ENCODE data around the gene MLLT6. TPM values are rescaled to one million over a fixed set of nuclear protein-coding genes. Genes with fewer than 3 reads are reported as not detected.

The MLLT6 gene
- total and polyA plus RNA-seq, 2 of the 13 experiments (the other 11 are each of a cell fraction or from before 2014, with no cell fraction given) = 50.7 to 69.5 TPM

DNA sequence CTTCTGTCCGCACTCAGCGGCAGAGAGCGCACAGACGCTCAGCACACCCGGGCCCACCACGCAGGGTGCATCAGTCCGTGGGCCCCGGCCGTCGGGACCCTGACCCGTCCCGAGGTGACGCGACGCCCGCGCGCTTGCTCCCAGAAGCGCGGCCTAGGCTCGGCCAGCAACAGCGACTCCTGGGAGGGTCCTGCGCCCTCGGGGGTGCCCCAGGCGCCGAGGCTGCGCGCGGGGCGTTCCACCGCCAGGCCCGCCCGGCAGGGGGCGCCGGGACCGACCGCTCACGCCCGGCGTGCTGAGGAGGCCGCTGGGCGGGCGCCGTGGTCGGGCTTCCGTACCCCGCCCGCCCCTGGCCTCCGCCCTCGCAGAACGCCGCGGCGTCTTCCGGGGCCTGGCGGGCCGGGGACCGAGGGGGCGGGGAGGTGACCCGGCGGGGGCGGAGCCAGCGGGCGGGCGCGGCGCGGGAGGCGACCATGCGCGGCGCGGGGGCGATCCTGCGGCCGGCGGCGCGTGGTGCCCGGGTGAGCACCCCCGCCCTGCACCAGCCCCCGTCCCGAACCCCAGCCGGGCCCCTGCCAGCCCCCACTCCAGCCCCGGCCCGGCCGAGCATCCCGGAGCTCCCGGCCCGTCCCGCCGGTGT lies 24.9 kb downstream of the MLLT6 start, which contains the start of gene CISD3 (continued):
- TF ChIP-seq ZNF207 (IDR thresholded peaks at IDR 0.05; ENCODE audit: borderline replicate concordance) = no peak
- no peak; the same call in 1 of the 2 replicates for TF ChIP-seq RELA (CRISPR knock-in tag; IDR thresholded peaks at IDR 0.05)
- TF ChIP-seq, protein P1, sequence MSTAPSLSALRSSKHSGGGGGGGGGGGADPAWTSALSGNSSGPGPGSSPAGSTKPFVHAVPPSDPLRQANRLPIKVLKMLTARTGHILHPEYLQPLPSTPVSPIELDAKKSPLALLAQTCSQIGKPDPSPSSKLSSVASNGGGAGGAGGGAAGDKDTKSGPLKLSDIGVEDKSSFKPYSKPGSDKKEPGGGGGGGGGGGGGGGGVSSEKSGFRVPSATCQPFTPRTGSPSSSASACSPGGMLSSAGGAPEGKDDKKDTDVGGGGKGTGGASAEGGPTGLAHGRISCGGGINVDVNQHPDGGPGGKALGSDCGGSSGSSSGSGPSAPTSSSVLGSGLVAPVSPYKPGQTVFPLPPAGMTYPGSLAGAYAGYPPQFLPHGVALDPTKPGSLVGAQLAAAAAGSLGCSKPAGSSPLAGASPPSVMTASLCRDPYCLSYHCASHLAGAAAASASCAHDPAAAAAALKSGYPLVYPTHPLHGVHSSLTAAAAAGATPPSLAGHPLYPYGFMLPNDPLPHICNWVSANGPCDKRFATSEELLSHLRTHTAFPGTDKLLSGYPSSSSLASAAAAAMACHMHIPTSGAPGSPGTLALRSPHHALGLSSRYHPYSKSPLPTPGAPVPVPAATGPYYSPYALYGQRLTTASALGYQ (CRISPR knock-in tag; IDR thresholded peaks at IDR 0.05) = peak; percentile 58; the same call in 1 of the 2 replicates
- 0 out of 2 replicates have a peak, but pooled peaks have one; percentile 19 for TF ChIP-seq ZXDC (CRISPR knock-in tag; IDR thresholded peaks at IDR 0.05)
- TF ChIP-seq ZNF274 (CRISPR knock-in tag; IDR thresholded peaks at IDR 0.05) = no peak
- peak; percentile 80; the same call in 1 of the 2 replicates for TF ChIP-seq ZNF546 (CRISPR knock-in tag; conservative IDR thresholded peaks at IDR 0.05)
- TF ChIP-seq ZKSCAN8 (CRISPR knock-in tag; IDR thresholded peaks at IDR 0.05; ENCODE audit: borderline replicate concordance) = no peak
- no peak for TF ChIP-seq SCMH1 (CRISPR knock-in tag; IDR thresholded peaks at IDR 0.05; ENCODE audit: borderline replicate concordance)
- peak; percentile 52; the same call in 1 of the 2 replicates for TF ChIP-seq HDAC1 (CRISPR knock-in tag; IDR thresholded peaks at IDR 0.05)
- TF ChIP-seq ZNF124 (CRISPR knock-in tag; IDR thresholded peaks at IDR 0.05) = peak; percentile 49; the same call in 1 of the 2 replicates
- TF ChIP-seq NKX3-1 (CRISPR knock-in tag; IDR thresholded peaks at IDR 0.05) = peak; percentile 65
- TF ChIP-seq RAD51 (IDR thresholded peaks at IDR 0.05; ENCODE audit: borderline replicate concordance) = no peak
- TF ChIP-seq ZNF235 (CRISPR knock-in tag; IDR thresholded peaks at IDR 0.05; ENCODE audit: borderline replicate concordance) = no peak
- TF ChIP-seq, protein P2, sequence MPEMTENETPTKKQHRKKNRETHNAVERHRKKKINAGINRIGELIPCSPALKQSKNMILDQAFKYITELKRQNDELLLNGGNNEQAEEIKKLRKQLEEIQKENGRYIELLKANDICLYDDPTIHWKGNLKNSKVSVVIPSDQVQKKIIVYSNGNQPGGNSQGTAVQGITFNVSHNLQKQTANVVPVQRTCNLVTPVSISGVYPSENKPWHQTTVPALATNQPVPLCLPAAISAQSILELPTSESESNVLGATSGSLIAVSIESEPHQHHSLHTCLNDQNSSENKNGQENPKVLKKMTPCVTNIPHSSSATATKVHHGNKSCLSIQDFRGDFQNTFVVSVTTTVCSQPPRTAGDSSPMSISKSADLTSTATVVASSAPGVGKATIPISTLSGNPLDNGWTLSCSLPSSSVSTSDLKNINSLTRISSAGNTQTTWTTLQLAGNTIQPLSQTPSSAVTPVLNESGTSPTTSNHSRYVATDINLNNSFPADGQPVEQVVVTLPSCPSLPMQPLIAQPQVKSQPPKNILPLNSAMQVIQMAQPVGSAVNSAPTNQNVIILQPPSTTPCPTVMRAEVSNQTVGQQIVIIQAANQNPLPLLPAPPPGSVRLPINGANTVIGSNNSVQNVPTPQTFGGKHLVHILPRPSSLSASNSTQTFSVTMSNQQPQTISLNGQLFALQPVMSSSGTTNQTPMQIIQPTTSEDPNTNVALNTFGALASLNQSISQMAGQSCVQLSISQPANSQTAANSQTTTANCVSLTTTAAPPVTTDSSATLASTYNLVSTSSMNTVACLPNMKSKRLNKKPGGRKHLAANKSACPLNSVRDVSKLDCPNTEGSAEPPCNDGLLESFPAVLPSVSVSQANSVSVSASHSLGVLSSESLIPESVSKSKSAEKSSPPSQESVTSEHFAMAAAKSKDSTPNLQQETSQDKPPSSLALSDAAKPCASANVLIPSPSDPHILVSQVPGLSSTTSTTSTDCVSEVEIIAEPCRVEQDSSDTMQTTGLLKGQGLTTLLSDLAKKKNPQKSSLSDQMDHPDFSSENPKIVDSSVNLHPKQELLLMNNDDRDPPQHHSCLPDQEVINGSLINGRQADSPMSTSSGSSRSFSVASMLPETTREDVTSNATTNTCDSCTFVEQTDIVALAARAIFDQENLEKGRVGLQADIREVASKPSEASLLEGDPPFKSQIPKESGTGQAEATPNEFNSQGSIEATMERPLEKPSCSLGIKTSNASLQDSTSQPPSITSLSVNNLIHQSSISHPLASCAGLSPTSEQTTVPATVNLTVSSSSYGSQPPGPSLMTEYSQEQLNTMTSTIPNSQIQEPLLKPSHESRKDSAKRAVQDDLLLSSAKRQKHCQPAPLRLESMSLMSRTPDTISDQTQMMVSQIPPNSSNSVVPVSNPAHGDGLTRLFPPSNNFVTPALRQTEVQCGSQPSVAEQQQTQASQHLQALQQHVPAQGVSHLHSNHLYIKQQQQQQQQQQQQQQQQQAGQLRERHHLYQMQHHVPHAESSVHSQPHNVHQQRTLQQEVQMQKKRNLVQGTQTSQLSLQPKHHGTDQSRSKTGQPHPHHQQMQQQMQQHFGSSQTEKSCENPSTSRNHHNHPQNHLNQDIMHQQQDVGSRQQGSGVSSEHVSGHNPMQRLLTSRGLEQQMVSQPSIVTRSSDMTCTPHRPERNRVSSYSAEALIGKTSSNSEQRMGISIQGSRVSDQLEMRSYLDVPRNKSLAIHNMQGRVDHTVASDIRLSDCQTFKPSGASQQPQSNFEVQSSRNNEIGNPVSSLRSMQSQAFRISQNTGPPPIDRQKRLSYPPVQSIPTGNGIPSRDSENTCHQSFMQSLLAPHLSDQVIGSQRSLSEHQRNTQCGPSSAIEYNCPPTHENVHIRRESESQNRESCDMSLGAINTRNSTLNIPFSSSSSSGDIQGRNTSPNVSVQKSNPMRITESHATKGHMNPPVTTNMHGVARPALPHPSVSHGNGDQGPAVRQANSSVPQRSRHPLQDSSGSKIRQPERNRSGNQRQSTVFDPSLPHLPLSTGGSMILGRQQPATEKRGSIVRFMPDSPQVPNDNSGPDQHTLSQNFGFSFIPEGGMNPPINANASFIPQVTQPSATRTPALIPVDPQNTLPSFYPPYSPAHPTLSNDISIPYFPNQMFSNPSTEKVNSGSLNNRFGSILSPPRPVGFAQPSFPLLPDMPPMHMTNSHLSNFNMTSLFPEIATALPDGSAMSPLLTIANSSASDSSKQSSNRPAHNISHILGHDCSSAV (CRISPR knock-in tag; IDR thresholded peaks at IDR 0.05; ENCODE audit: borderline replicate concordance) = no peak

Data from HepG2 (cell line).